T-helper 2 cell (primary cell): Measurements from ENCODE around the gene ERGIC1.

Experiments
- DNase-seq, 5 experiments: peaks; one replicate each; pipeline versions ENCODE4 v3.0.0 to v3.0.0-alpha.2; 2012 to 2022

ERGIC1 gene

DNA sequence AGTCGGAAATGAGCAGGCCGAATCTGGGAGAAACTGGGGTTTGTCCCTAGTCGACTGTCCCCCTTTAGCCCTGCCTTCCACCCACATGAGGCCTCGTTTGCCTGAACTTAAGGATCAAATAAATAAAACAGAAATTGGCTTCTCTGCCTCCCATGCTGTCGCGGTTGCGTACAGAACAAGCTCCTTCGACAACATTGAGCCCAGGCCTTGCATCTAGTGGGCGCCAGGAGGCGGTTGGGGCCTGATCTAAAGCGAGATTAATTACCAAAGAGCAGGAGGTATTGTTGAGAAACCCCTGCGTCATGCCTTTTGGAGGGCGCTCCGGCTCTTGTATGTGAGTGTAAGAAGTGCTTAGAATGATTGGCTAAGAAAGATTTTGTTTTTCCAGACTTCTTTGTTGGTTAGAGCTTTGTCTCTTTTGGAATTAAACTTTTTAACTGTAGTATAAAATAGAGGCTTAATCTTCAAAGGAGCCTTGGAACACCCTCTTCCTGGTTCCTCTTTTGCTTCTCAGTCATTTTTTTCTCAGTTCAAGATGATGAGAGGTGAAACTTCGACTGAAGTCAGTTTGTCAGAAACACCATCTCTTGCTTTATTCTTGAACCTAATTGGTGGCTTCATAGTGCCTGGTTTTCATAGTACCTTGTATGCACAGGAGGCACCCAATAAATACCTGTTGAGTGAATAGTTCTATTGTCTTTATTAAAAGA is 150.3 kb downstream of the ERGIC1 start:
- DNase-seq: peak; percentile 29 to 93 (median 64)

DNA sequence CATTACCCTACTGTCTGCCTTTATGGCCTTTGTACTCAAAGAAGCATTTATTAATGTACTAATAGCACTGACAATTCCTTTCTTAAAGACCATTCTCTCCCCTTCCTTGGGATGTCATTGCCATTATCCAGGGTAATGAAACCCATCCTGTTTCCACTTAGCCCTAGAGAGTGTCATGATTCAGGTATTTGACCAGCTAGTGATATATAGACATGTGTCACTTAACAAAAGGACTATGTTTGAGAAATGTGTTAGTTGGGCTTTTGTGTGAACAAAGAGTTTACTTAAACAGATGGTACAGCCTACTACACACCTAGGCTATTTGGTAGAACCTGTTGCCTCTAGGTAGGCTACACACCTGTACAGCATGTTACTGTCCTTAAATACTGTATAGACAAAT is 151.5 kb downstream of the ERGIC1 start:
- no peak for DNase-seq

GRCh38 chr5:172988276-172988675 is 154.2 kb downstream of the ERGIC1 start:
- DNase-seq: no peak

GRCh38 chr5:172990776-172991175 is 156.7 kb downstream of the ERGIC1 start:
- no peak for DNase-seq

DNA sequence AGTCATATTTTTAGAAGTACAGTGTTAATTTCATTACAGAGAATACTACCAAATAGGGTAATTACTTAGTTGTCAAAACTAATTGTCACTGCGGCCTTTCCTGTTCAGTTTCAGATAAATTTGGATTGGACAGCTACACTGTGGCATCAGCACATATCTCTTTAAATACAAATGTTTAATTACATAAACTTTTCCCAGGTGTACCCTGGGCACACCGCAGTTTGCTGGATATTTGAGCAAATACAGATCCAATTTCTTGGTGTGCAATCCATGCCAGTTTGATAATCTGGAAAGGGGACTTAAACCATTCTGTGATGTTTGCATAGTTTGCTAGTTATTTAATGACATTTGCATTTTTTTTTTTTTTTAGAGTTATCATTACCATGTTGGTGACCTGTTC is 160.4 kb downstream of the ERGIC1 start:
- no peak for DNase-seq

- no peak for DNase-seq
Observed at GRCh38 chr5:172999372-172999973, 165.4 kb downstream of the ERGIC1 start.

DNA sequence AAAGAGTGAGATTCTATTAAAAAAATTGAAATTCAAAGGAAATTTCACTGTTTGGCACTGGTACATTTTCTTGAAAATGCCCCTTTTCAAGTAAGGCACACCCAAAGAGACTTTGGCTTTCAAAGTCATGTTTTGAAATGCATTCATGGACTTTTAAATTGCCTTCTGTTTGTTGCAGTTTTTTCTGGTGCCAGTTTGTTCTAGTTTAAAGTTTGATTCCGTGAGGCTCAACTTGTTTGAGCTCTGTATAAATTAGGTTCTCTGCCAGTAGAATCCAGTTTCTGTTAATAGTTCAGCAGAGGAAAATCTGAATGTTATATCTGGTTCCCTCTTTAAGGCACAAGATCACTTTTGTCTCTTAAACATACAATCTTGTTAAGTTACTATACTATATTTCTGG is 165.9 kb downstream of the ERGIC1 start:
- DNase-seq: no peak

DNA sequence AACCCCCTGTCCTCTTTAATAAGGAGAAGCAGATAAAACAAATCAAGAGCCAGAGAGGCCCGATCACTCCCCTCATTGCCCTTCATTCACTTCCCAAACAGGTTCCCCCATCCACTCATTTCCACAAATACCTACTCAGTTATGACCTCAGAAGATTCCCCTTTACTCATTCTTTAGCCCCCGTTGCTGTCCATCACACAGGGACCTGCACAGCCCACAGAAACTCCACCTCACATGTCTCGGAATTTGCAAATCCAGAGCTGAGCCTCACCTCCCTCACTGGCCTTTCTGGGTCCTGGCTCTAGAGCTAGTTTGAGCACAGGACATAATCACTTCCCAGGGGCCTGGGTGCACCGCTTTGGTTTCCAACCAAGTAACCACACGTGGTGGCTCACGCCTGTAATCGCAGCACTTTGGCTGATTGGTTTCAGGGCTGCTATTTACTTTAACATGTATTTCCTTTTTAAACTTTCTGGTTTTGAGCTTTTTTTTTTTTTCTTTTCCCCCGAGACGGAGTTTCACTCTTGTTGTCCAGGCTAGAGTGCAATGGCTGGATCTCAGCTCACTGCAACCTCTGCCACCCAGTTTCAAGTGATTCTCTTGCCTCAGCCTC is 167.3 kb downstream of the ERGIC1 start:
- DNase-seq: peak in 1 of 5 experiments; percentile 46
